GM18858 (cell line): ENCODE data around the gene ANKRD34A.

ENCODE experiments used
- ATAC-seq: cut with Tn5 transposase; IDR thresholded peaks from one replicate; pipeline ENCODE4 v1.9.1; 2021; ENCODE audit not compliant: unreplicated experiment

The ANKRD34A gene

GRCh38 chr1:145991735-145992412 is 27.5 kb upstream of the ANKRD34A start:
- ATAC-seq = no peak

GRCh38 chr1:145990249-145990855 is 26.0 kb upstream of the ANKRD34A start:
- ATAC-seq = no peak

- ATAC-seq = no peak
These were observed 24.4 kb upstream of the ANKRD34A start for GRCh38 chr1:145988773-145989172.

GRCh38 chr1:145987926-145988325 is 23.6 kb upstream of the ANKRD34A start:
- ATAC-seq = no peak

GRCh38 chr1:145986551-145986950 is 22.2 kb upstream of the ANKRD34A start:
- no peak for ATAC-seq

- no peak for ATAC-seq
These were observed 21.4 kb upstream of the ANKRD34A start for GRCh38 chr1:145985502-145986439.

GRCh38 chr1:145985129-145985501 is 20.7 kb upstream of the ANKRD34A start:
- no peak for ATAC-seq

GRCh38 chr1:145983960-145984830 is 19.8 kb upstream of the ANKRD34A start:
- no peak for ATAC-seq

- ATAC-seq = no peak
These were observed 18.9 kb upstream of the ANKRD34A start for GRCh38 chr1:145983206-145983675.

GRCh38 chr1:145982010-145982723 is 17.8 kb upstream of the ANKRD34A start:
- no peak for ATAC-seq

GRCh38 chr1:145980457-145980994 is 16.2 kb upstream of the ANKRD34A start:
- no peak for ATAC-seq

- no peak for ATAC-seq
These were observed 15.5 kb upstream of the ANKRD34A start for GRCh38 chr1:145979746-145980456.

GRCh38 chr1:145978854-145979745 is 14.7 kb upstream of the ANKRD34A start:
- peak; percentile 90 for ATAC-seq

GRCh38 chr1:145978471-145978853 is 14.1 kb upstream of the ANKRD34A start:
- ATAC-seq = no peak

GRCh38 chr1:145977486-145978470 is 13.4 kb upstream of the ANKRD34A start:
- no peak for ATAC-seq

GRCh38 chr1:145977016-145977415 is 12.6 kb upstream of the ANKRD34A start:
- ATAC-seq = no peak

- ATAC-seq = no peak
These were observed 10.8 kb upstream of the ANKRD34A start for GRCh38 chr1:145975216-145975615.
